ENCODE measurements around the gene CXADR. TPM values are rescaled to one million over a fixed set of nuclear protein-coding genes. Genes with fewer than 3 reads are reported as not detected.

CXADR gene
- total and polyA plus RNA-seq, 2 donors = 3.2 to 5.6 TPM

DNA sequence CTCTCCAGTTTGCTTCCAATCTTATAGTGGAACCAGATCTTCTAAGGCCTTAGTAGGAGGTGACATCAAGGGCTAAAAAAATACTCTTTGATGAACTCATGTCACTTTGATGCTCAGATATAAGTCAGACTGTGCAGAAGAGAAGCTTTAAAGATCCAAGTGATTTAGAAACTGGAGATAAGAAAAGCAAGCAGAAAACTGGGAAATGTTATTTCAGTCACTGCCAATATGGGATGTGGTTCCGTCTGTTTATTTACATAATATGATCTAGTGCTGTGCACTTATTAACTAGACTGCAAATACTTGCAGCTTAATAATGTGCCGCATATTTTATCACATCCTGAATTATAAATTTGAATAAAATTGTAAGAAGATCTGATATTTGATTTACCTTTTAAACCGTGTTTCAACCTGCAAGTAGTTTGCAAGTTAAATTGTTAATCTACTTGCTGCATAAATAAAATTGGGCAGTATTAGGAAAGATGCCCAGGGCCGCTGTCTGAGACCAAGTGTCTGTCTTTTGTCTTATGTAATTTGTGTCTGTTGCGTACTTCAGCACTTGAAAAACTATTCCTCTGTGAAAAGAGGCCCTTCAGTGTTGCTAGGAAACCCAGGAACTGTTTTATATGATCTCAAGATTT is 29.6 kb downstream of the CXADR start:
- H3K27me3 ChIP-seq (ENCODE audit: control insufficient read depth in 2 of 2, insufficient read depth in 1 of 2, low read length in 1 of 2) = no peaks in the 10 kb centered on the region
- 95% methylated on average over 5 of the region's 5 CpGs for WGBS

DNA sequence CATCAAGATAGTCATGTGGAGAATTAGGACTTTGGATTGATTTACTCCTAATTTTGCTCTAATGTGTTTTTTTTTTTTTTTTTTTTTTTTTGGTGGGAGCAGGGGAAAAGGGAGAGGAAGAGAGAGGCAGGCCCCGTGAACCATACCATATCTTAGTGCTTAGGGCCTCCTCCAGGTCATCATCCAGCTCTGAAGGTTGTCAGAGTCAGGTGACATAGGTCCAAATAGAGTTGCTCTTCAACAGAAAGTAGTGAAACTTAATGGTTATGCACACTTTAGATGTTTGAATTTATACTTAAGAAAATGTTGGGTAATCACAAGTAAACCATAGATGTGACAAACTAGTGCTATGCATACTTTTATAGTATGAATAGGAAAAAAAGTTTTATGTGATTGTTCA is 32.2 kb downstream of the CXADR start:
- H3K27me3 ChIP-seq (ENCODE audit: control insufficient read depth in 2 of 2, insufficient read depth in 1 of 2, low read length in 1 of 2) = no peaks in the 10 kb centered on the region

More for the DNA sequence above, 29.6 kb downstream of the CXADR start:
- Histone ChIP-seq H3K36me3 (ENCODE audit: control insufficient read depth in 2 of 2, insufficient read depth in 2 of 2, low read length in 1 of 2) (no peaks in the 10 kb centered on the region), H3K27ac (ENCODE audit: low read depth in 1 of 2, low read length in 1 of 2) (no peak overlapping the region), H3K4me1 (ENCODE audit: control insufficient read depth in 2 of 2, insufficient read depth in 2 of 2, low read length in 2 of 2) (no peaks in the 10 kb centered on the region), H3K4me3 (ENCODE audit: low read length in 2 of 2) (no peak overlapping the region), H3K9me3 (ENCODE audit: control insufficient read depth in 2 of 2, insufficient read depth in 1 of 2, low read length in 1 of 2) (no peaks in the 10 kb centered on the region)
- no peak for DNase-seq (ENCODE audit: low read depth in 6 of 9, low spot score in 9 of 9)

GRCh38 chr21:17548262-17548661 is 35.4 kb downstream of the CXADR start:
- no peaks in the 10 kb centered on the region for H3K36me3 ChIP-seq (ENCODE audit: control insufficient read depth in 2 of 2, insufficient read depth in 2 of 2, low read length in 1 of 2)
- H3K4me3 ChIP-seq (ENCODE audit: low read length in 2 of 2) = no peak overlapping the region
- no peaks in the 10 kb centered on the region for H3K4me1 ChIP-seq (ENCODE audit: control insufficient read depth in 2 of 2, insufficient read depth in 2 of 2, low read length in 2 of 2)
- no peaks in the 10 kb centered on the region for H3K27me3 ChIP-seq (ENCODE audit: control insufficient read depth in 2 of 2, insufficient read depth in 1 of 2, low read length in 1 of 2)
- no peaks in the 10 kb centered on the region for H3K9me3 ChIP-seq (ENCODE audit: control insufficient read depth in 2 of 2, insufficient read depth in 1 of 2, low read length in 1 of 2)
- no peak overlapping the region for H3K27ac ChIP-seq (ENCODE audit: low read depth in 1 of 2, low read length in 1 of 2)
- no peak for DNase-seq (ENCODE audit: low read depth in 6 of 9, low spot score in 9 of 9)
- WGBS = 94% methylated on average over 7 of the region's 7 CpGs

More for the DNA sequence above, 32.2 kb downstream of the CXADR start:
- DNase-seq (ENCODE audit: low read depth in 6 of 9, low spot score in 9 of 9) = no peak
- Histone ChIP-seq H3K4me1 (ENCODE audit: control insufficient read depth in 2 of 2, insufficient read depth in 2 of 2, low read length in 2 of 2) (no peaks in the 10 kb centered on the region), H3K4me3 (ENCODE audit: low read length in 2 of 2) (no peak overlapping the region), H3K36me3 (ENCODE audit: control insufficient read depth in 2 of 2, insufficient read depth in 2 of 2, low read length in 1 of 2) (no peaks in the 10 kb centered on the region), H3K27ac (ENCODE audit: low read depth in 1 of 2, low read length in 1 of 2) (no peak overlapping the region), H3K9me3 (ENCODE audit: control insufficient read depth in 2 of 2, insufficient read depth in 1 of 2, low read length in 1 of 2) (no peaks in the 10 kb centered on the region)
- WGBS = 85% methylated on average over 1 of the region's 1 CpG

- DNase-seq (ENCODE audit: low read depth in 6 of 9, low spot score in 9 of 9) = no peak
- Histone ChIP-seq H3K27me3 (ENCODE audit: control insufficient read depth in 2 of 2, insufficient read depth in 1 of 2, low read length in 1 of 2) (no peaks in the 10 kb centered on the region), H3K36me3 (ENCODE audit: control insufficient read depth in 2 of 2, insufficient read depth in 2 of 2, low read length in 1 of 2) (no peaks in the 10 kb centered on the region), H3K27ac (ENCODE audit: low read depth in 1 of 2, low read length in 1 of 2) (no peak overlapping the region), H3K4me3 (ENCODE audit: low read length in 2 of 2) (no peak overlapping the region), H3K4me1 (ENCODE audit: control insufficient read depth in 2 of 2, insufficient read depth in 2 of 2, low read length in 2 of 2) (no peaks in the 10 kb centered on the region), H3K9me3 (ENCODE audit: control insufficient read depth in 2 of 2, insufficient read depth in 1 of 2, low read length in 1 of 2) (no peaks in the 10 kb centered on the region)
- WGBS = 91% methylated on average over 5 of the region's 5 CpGs
Measured at GRCh38 chr21:17550671-17551308, 37.9 kb downstream of the CXADR start.

GRCh38 chr21:17552410-17552809 is 39.6 kb downstream of the CXADR start:
- no peaks in the 10 kb centered on the region for H3K4me1 ChIP-seq (ENCODE audit: control insufficient read depth in 2 of 2, insufficient read depth in 2 of 2, low read length in 2 of 2)
- H3K4me3 ChIP-seq (ENCODE audit: low read length in 2 of 2) = no peak overlapping the region
- no peaks in the 10 kb centered on the region for H3K9me3 ChIP-seq (ENCODE audit: control insufficient read depth in 2 of 2, insufficient read depth in 1 of 2, low read length in 1 of 2)
- H3K36me3 ChIP-seq (ENCODE audit: control insufficient read depth in 2 of 2, insufficient read depth in 2 of 2, low read length in 1 of 2) = no peaks in the 10 kb centered on the region
- H3K27me3 ChIP-seq (ENCODE audit: control insufficient read depth in 2 of 2, insufficient read depth in 1 of 2, low read length in 1 of 2) = no peaks in the 10 kb centered on the region
- H3K27ac ChIP-seq (ENCODE audit: low read depth in 1 of 2, low read length in 1 of 2) = no peak overlapping the region
- no peak for DNase-seq (ENCODE audit: low read depth in 6 of 9, low spot score in 9 of 9)

DNA sequence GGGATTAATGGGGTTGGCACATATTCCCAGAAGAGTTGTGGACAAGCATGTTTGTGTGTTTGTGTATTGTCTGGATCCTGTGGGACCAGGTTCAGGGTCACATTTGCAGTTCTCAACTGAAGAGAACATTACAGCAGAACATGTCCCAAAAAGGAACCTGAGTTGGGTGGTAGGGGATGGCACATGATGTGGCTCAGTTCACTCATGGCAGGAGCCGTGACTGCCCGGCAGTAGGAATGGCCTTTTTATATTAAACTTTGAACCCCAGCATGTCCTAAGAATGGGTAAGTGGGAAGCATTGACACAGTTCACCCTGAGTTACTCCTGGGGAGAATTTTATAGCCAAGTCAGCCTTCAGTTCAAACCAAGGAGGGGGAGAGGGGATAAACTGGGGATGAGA is 41.3 kb downstream of the CXADR start:
- WGBS = 99% methylated on average over 2 of the region's 2 CpGs
- Histone ChIP-seq H3K4me3 (ENCODE audit: low read length in 2 of 2) (no peak overlapping the region), H3K27ac (ENCODE audit: low read depth in 1 of 2, low read length in 1 of 2) (no peak overlapping the region), H3K4me1 (ENCODE audit: control insufficient read depth in 2 of 2, insufficient read depth in 2 of 2, low read length in 2 of 2) (no peaks in the 10 kb centered on the region), H3K9me3 (ENCODE audit: control insufficient read depth in 2 of 2, insufficient read depth in 1 of 2, low read length in 1 of 2) (no peaks in the 10 kb centered on the region), H3K27me3 (ENCODE audit: control insufficient read depth in 2 of 2, insufficient read depth in 1 of 2, low read length in 1 of 2) (no peaks in the 10 kb centered on the region), H3K36me3 (ENCODE audit: control insufficient read depth in 2 of 2, insufficient read depth in 2 of 2, low read length in 1 of 2) (no peaks in the 10 kb centered on the region)
- no peak for DNase-seq (ENCODE audit: low read depth in 6 of 9, low spot score in 9 of 9)

DNA sequence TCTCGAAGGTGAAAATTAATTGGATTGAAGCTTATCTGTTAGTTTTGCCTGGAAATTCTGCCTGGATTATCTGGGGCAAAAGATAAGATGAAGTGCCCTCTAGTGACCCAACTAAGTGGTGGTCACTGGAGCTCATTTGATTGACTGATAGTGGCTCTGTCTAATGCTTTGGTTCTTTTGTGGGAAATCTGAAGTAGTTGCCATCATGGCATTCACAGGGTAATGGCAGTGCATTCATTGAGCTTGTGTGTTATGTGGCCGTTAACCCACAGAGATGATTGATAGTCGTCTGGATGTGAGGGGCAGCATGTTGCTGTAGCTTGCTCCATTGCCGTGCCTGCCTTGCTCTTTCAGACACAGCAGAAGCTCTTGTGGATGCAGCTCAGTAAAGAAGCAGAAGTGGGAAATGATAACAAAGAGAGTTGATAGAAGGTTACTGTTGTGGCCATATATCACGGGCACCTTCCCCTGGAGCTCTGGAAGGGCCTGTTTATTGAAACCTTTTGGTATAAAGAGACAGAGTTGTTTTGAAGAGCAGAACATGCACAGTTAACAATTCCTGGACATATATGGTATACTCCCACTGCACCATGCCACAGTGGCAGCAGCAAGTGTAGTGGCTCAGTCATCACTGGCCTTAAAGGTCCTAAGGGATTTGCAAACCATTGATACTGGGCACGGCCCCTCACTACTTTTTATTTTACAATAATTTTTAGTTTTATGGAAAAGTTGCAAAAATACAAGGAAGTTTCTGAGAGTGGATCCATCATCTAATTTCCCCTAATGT is 42.0 kb downstream of the CXADR start:
- 47% methylated on average over 6 of the region's 6 CpGs for WGBS
- Histone ChIP-seq H3K27ac (ENCODE audit: low read depth in 1 of 2, low read length in 1 of 2) (no peak overlapping the region), H3K4me1 (ENCODE audit: control insufficient read depth in 2 of 2, insufficient read depth in 2 of 2, low read length in 2 of 2) (no peaks in the 10 kb centered on the region), H3K4me3 (ENCODE audit: low read length in 2 of 2) (no peak overlapping the region), H3K27me3 (ENCODE audit: control insufficient read depth in 2 of 2, insufficient read depth in 1 of 2, low read length in 1 of 2) (no peaks in the 10 kb centered on the region), H3K9me3 (ENCODE audit: control insufficient read depth in 2 of 2, insufficient read depth in 1 of 2, low read length in 1 of 2) (no peaks in the 10 kb centered on the region), H3K36me3 (ENCODE audit: control insufficient read depth in 2 of 2, insufficient read depth in 2 of 2, low read length in 1 of 2) (no peaks in the 10 kb centered on the region)
- DNase-seq (ENCODE audit: low read depth in 6 of 9, low spot score in 9 of 9) = peak in 1 of 9 donors; percentile 4

DNA sequence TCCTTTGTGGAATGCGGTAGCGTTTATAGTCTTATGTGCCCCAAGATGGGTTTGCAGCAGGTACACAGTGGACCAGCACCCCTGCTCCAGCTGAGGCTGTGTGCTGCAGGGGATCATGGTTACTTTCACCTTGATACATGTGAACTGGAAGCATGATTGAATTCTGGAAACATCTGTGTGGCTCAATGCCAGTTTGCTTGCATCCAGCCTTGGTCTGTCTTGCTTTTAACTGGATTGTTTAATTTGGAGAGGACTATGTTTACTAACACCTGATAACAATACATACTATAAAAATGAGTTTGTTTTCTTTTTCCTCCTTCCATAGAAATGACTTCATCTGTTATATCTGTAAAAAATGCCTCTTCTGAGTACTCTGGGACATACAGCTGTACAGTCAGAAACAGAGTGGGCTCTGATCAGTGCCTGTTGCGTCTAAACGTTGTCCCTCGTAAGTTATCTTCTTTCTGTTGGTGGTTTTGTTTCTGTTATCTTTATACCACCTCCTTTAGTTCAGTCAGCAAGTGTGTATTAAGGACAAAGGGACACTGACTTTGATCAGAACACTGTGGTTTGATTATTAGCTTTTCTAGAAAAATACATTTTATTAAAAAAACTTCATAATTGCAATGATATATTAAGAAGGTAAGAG is 47.7 kb downstream of the CXADR start:
- Histone ChIP-seq H3K9me3 (ENCODE audit: control insufficient read depth in 2 of 2, insufficient read depth in 1 of 2, low read length in 1 of 2) (no peaks in the 10 kb centered on the region), H3K4me1 (ENCODE audit: control insufficient read depth in 2 of 2, insufficient read depth in 2 of 2, low read length in 2 of 2) (no peaks in the 10 kb centered on the region), H3K36me3 (ENCODE audit: control insufficient read depth in 2 of 2, insufficient read depth in 2 of 2, low read length in 1 of 2) (no peaks in the 10 kb centered on the region), H3K4me3 (ENCODE audit: low read length in 2 of 2) (no peak overlapping the region), H3K27ac (ENCODE audit: low read depth in 1 of 2, low read length in 1 of 2) (no peak overlapping the region), H3K27me3 (ENCODE audit: control insufficient read depth in 2 of 2, insufficient read depth in 1 of 2, low read length in 1 of 2) (no peaks in the 10 kb centered on the region)
- no peak for DNase-seq (ENCODE audit: low read depth in 6 of 9, low spot score in 9 of 9)
- WGBS = 94% methylated on average over 5 of the region's 5 CpGs

- Histone ChIP-seq H3K4me3 (ENCODE audit: low read length in 2 of 2) (no peak overlapping the region), H3K9me3 (ENCODE audit: control insufficient read depth in 2 of 2, insufficient read depth in 1 of 2, low read length in 1 of 2) (no peaks in the 10 kb centered on the region), H3K4me1 (ENCODE audit: control insufficient read depth in 2 of 2, insufficient read depth in 2 of 2, low read length in 2 of 2) (no peaks in the 10 kb centered on the region), H3K27ac (ENCODE audit: low read depth in 1 of 2, low read length in 1 of 2) (no peak overlapping the region), H3K36me3 (ENCODE audit: control insufficient read depth in 2 of 2, insufficient read depth in 2 of 2, low read length in 1 of 2) (no peaks in the 10 kb centered on the region), H3K27me3 (ENCODE audit: control insufficient read depth in 2 of 2, insufficient read depth in 1 of 2, low read length in 1 of 2) (no peaks in the 10 kb centered on the region)
- 97% methylated on average over 9 of the region's 9 CpGs for WGBS
- no peak for DNase-seq (ENCODE audit: low read depth in 6 of 9, low spot score in 9 of 9)
Measured at GRCh38 chr21:17570786-17571185, 57.9 kb downstream of the CXADR start.
